Measurements from ENCODE around the gene ACVR1C. TPM values are rescaled to one million over a fixed set of nuclear protein-coding genes. Genes with fewer than 3 reads are reported as not detected.

ACVR1C gene
- total and polyA plus RNA-seq, 2 of the 8 experiments (the other 6 are each of a cell fraction or from before 2014, with no cell fraction given) = 0.21 to 0.52 TPM

DNA sequence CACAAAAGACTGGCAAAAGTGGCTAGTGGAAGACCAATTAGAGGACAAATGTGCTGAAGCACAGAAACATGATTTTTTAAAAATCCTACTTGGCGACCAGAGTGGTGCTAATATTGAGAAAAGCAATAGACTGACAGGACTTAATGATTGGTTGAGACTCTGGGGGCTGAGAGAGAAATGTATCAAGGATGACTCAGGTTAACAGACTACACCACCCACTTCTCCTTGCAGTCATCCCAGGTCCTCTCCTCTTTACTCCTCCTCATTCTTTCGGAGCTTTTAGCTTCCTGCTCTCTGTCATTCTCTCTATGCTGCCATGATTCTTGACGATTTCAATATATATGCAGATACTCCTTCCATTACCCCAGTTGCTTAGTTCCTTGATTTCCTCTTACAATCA, 130.2 kb downstream of the ACVR1C start:
- Histone ChIP-seq H3K14ac (ENCODE audit: insufficient read length) (no peak overlapping the region), H3K18ac (ENCODE audit: extremely low read depth, low read length) (no peak overlapping the region), H3K9ac (replicated peaks in 1 of 4; ENCODE audit: extremely low read depth in 1 of 4, low read depth in 3 of 4, low read length in 3 of 4) (no peak overlapping the region), H3K56ac (replicated peaks; ENCODE audit: insufficient read length, low read depth, low read length) (no peak overlapping the region), H3K79me1 (ENCODE audit: low read depth, low read length) (no peaks in the 10 kb centered on the region), H2BK12ac (ENCODE audit: low read depth, low read length) (no peak overlapping the region), H2BK20ac (ENCODE audit: low read length) (no peak overlapping the region), H3K23ac (ENCODE audit: insufficient read length) (no peak overlapping the region), H3K79me2 (ENCODE audit: control insufficient read depth in 1 of 2, insufficient read depth in 2 of 2, low read length in 2 of 2) (no peaks in the 10 kb centered on the region), H3K9me3 (ENCODE audit: insufficient read depth in 2 of 2, low read depth in 1 of 2, low read length in 1 of 2) (no peaks in the 10 kb centered on the region), H4K20me1 (replicated peaks in 1 of 2; ENCODE audit: control insufficient read depth in 1 of 2, insufficient read depth in 2 of 2, low read length in 2 of 2) (no peaks in the 10 kb centered on the region), H3K4me2 (ENCODE audit: insufficient read depth in 1 of 2, low read depth in 2 of 2, low read length in 2 of 2) (no peak overlapping the region), H3K4ac (replicated peaks; ENCODE audit: insufficient read length, low read depth, low read length) (no peak overlapping the region), H3K4me3 (ENCODE audit: extremely low read depth in 1 of 4, insufficient read depth in 2 of 4, low read depth in 3 of 4, low read length in 4 of 4) (no peak overlapping the region), H2AFZ (ENCODE audit: low read length) (no peak overlapping the region), H3K36me3 (ENCODE audit: control insufficient read depth in 2 of 4, insufficient read depth in 4 of 4, low read length in 3 of 4) (no peaks in the 10 kb centered on the region), H3K27ac (ENCODE audit: low read depth, low read length) (no peak overlapping the region), H2AK5ac (ENCODE audit: low read depth, low read length) (no peak overlapping the region), H4K5ac (ENCODE audit: insufficient read length, low read depth, low read length) (no peak overlapping the region), H3K27me3 (replicated peaks in 1 of 4; ENCODE audit: control insufficient read depth in 3 of 4, extremely low read depth in 1 of 4, insufficient read depth in 3 of 4, low read length in 3 of 4) (no peaks in the 10 kb centered on the region), H3K23me2 (ENCODE audit: low read depth, low read length) (no peaks in the 10 kb centered on the region; the same call in 1 of the 2 replicates), H3K4me1 (replicated peaks in 1 of 4; ENCODE audit: control insufficient read depth in 3 of 4, insufficient read depth in 4 of 4, low read length in 3 of 4) (no peaks in the 10 kb centered on the region), H4K91ac (replicated peaks; ENCODE audit: insufficient read length, low read length) (no peak overlapping the region), H2BK15ac (ENCODE audit: low read length) (no peak overlapping the region), H2BK5ac (ENCODE audit: low read depth, low read length) (no peak overlapping the region), H2BK120ac (replicated peaks; ENCODE audit: low read depth, low read length) (no peak overlapping the region), H4K8ac (ENCODE audit: extremely low read depth, insufficient read depth, low read length) (no peak overlapping the region)
- DNase-seq (ENCODE audit: low read depth in 1 of 2, low spot score in 2 of 2) (no peak), FAIRE-seq (no peak)
- 83% methylated on average over 3 of the region's 3 CpGs; no CpG with 5 or more reads in 1 of the 2 experiments for WGBS, 2 experiments (ENCODE audit: extremely low coverage in 1 of 2, insufficient coverage in 1 of 2, insufficient read length in 1 of 2, insufficient replicate concordance in 2 of 2, low coverage in 1 of 2, low lambda C conversion rate in 2 of 2, missing lambda C conversion rate in 1 of 2)
- ChIA-PET CTCF (ENCODE audit: partially characterized antibody) (interaction anchor here (0.7 to 2.9 kb wide), 10 partner anchors 8 to 513 kb away, joined by 3 to 13 read pairs (median 4); partner anchors contain the start of gene ACVR1C), POLR2A (ENCODE audit: partially characterized antibody) (no interaction called here)
- TF ChIP-seq FOSL1 (IDR thresholded peaks at IDR 0.05; ENCODE audit: insufficient read depth, low read depth, low read length) = no peak
- TF ChIP-seq BCL11A (IDR thresholded peaks at IDR 0.05; ENCODE audit: low read depth in 2 of 2, low read length in 2 of 2) = no peak
- TF ChIP-seq, protein P1, sequence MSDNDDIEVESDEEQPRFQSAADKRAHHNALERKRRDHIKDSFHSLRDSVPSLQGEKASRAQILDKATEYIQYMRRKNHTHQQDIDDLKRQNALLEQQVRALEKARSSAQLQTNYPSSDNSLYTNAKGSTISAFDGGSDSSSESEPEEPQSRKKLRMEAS (IDR thresholded peaks at IDR 0.05) = no peak
- TF ChIP-seq TEAD4 (IDR thresholded peaks at IDR 0.05; ENCODE audit: low read depth, low read length) = no peak
- no peak for TF ChIP-seq SP2 (IDR thresholded peaks at IDR 0.05; ENCODE audit: low read length)
- TF ChIP-seq E2F6 (IDR thresholded peaks at IDR 0.05) = no peak

Measured in H1 (cell line).